HEK293T (cell line): Measurements from ENCODE around the gene MET.

ENCODE experiments used
- CTBP1 ChIP-seq: fragments of 450-650 bp; IDR thresholded peaks from 2 replicates; pipeline ENCODE4 v1.6.1; 2016; ENCODE audit warnings: borderline replicate concordance
- FOXA1 ChIP-seq: fragments of 450-650 bp; IDR thresholded peaks from 2 replicates; pipeline ENCODE4 v1.6.1; 2016; ENCODE audit warnings: mild to moderate bottlenecking
- FOXM1 ChIP-seq: fragments of 450-650 bp; IDR thresholded peaks from 2 replicates; pipeline ENCODE4 v1.6.1; 2017; ENCODE audit warnings: mild to moderate bottlenecking, borderline replicate concordance
- HDGF ChIP-seq: fragments of 450-650 bp; IDR thresholded peaks from 2 replicates; pipeline ENCODE4 v1.6.1; 2017; ENCODE audit warnings: antibody characterized with exemption, borderline replicate concordance
- L3MBTL2 ChIP-seq: fragments of 450-650 bp; conservative IDR thresholded peaks from 2 replicates; pipeline ENCODE4 v1.6.1; 2016; ENCODE audit warnings: mild to moderate bottlenecking

- TF ChIP-seq FOXA1 (no peak), FOXM1 (no peak), CTBP1 (no peak), HDGF (no peak), L3MBTL2 (no peak)
Observed at GRCh38 chr7:116785843-116786242, 113.8 kb downstream of the MET start.
